CD4-positive, alpha-beta memory T cell (primary cell): ENCODE data around the gene TMCO1. TPM values are rescaled to one million over a fixed set of nuclear protein-coding genes. Genes with fewer than 3 reads are reported as not detected.

Experiments used
- CTCF ChIA-PET: fragments of 350-600 bp; sonication (Branson Sonifier 250); formaldehyde crosslinking; loops from one replicate; lab custom pipeline; 2021; ENCODE audit warnings: inconsistent platforms; ENCODE audit not compliant: partially characterized antibody; lab: Charles Lee
- POLR2A ChIA-PET: fragments of 350-600 bp; sonication (Branson Sonifier 250); formaldehyde crosslinking; loops from one replicate; lab custom pipeline; 2021; ENCODE audit not compliant: partially characterized antibody; lab: Charles Lee
- DNase-seq, 5 donors: peaks; one replicate each; pipeline versions ENCODE4 v3.0.0 to v3.0.0-alpha.2; 2020 to 2022; ENCODE audit warnings: mixed read lengths in 1 of 5
- H3K27ac ChIP-seq: one replicate; pipeline ENCODE4 v1.7.0; 2013; ENCODE audit warnings: low read depth, low read length
- H3K27me3 ChIP-seq: 2 replicates; pipeline ENCODE4 v1.7.0; 2013; ENCODE audit warnings: mild to moderate bottlenecking, low read length, moderate library complexity; ENCODE audit not compliant: insufficient read depth
- H3K36me3 ChIP-seq: 2 replicates; pipeline ENCODE4 v1.7.0; 2013; ENCODE audit warnings: mild to moderate bottlenecking, low read length, moderate library complexity; ENCODE audit not compliant: insufficient read depth
- H3K4me1 ChIP-seq: 2 replicates; pipeline ENCODE4 v1.7.0; 2013; ENCODE audit warnings: mild to moderate bottlenecking, low read length, moderate library complexity; ENCODE audit not compliant: insufficient read depth
- H3K4me3 ChIP-seq, 2 donors: one replicate each; pipeline ENCODE4 v1.7.0; 2013; ENCODE audit warnings: low read length in 2 of 2, mild to moderate bottlenecking in 1 of 2
- H3K9me3 ChIP-seq, 2 donors: one replicate each; pipeline ENCODE4 v1.7.0; 2013; ENCODE audit warnings: low read length in 2 of 2, control low read depth in 1 of 2; ENCODE audit not compliant: control insufficient read depth in 1 of 2
- H3K27ac Mint-ChIP-seq, 7 donors: one replicate each; pipeline ENCODE4 v1.8.0; 2020 to 2021; ENCODE audit warnings: mixed read lengths in 7 of 7, mild to moderate bottlenecking in 6 of 7, inconsistent platforms in 3 of 7, moderate library complexity in 3 of 7
- H3K27me3 Mint-ChIP-seq, 2 donors: one replicate each; pipeline ENCODE4 v1.8.0; 2020 to 2021; ENCODE audit warnings: mixed read lengths in 2 of 2
- H3K36me3 Mint-ChIP-seq, 2 donors: one replicate each; pipeline ENCODE4 v1.8.0; 2020 to 2021; ENCODE audit warnings: mixed read lengths in 2 of 2, inconsistent platforms in 1 of 2, mild to moderate bottlenecking in 1 of 2
- H3K4me1 Mint-ChIP-seq, 4 donors: one replicate each; pipeline ENCODE4 v1.8.0; 2020 to 2021; ENCODE audit warnings: mixed read lengths in 4 of 4, mild to moderate bottlenecking in 1 of 4
- H3K4me3 Mint-ChIP-seq, 8 donors: one replicate each; pipeline ENCODE4 v1.8.0; 2020 to 2021; ENCODE audit warnings: mixed read lengths in 8 of 8, mild to moderate bottlenecking in 7 of 8, moderate library complexity in 6 of 8, inconsistent platforms in 3 of 8
- H3K9me3 Mint-ChIP-seq, 8 donors: one replicate each; pipeline ENCODE4 v1.8.0; 2020 to 2021; ENCODE audit warnings: mixed read lengths in 8 of 8, mild to moderate bottlenecking in 5 of 8, inconsistent platforms in 3 of 8, moderate library complexity in 1 of 8
- intact Hi-C: fragments of 100-400 bp; cut with micrococcal nuclease; formaldehyde crosslinking; loops from one replicate; pipeline ENCODE4 v1.15.1; 2023
- polyA plus RNA-seq, 2 donors: library from polyadenylated mRNA; unstranded; fragments of 300-500 nt; fragmentation: Illumina TruSeq; gene quantifications; one replicate each; pipeline ENCODE4 v1.2.3, GENCODE V29; 2021
- total RNA-seq, 2 experiments: library from RNA; stranded (reverse); gene quantifications; one replicate each; pipeline ENCODE4 v1.2.3, GENCODE V29; 2021

The TMCO1 gene
- total and polyA plus RNA-seq, 4 experiments from 2014 or later: 63.7 to 147 (median 102) TPM

- no peaks in the 10 kb centered on the region for H3K27me3 Mint-ChIP-seq
- H3K36me3 Mint-ChIP-seq: peaks cover 69 to 73% of the 10 kb centered on the region in 2 donors
- peaks cover 15 to 41% (median 29%) of the 10 kb centered on the region in 4 donors for H3K4me1 Mint-ChIP-seq
- ChIA-PET POLR2A (interaction anchor here (0.6 kb wide), 1 partner anchor 19 kb away, joined by 3 read pairs; the partner anchor contains the start of gene ALDH9A1), CTCF (interaction anchor here (1.2 kb wide), 1 partner anchor 313 kb away, joined by 4 read pairs; no protein-coding TSS in a partner anchor)
- Histone ChIP-seq H3K27me3 (no peaks in the 10 kb centered on the region), H3K4me1 (peaks cover 13% of the 10 kb centered on the region), H3K9me3 (no peaks in the 10 kb centered on the region), H3K36me3 (peaks cover 44% of the 10 kb centered on the region), H3K27ac (no peak overlapping the region), H3K4me3 (no peak overlapping the region)
- peak overlapping the region in 6 of 7 donors; percentile 4 to 89 (median 69) for H3K27ac Mint-ChIP-seq
- DNase-seq: no peak
- H3K9me3 Mint-ChIP-seq: peaks cover 0 to 3% (median 0%) of the 10 kb centered on the region in 8 donors
- peak overlapping the region in 1 of 8 donors; percentile 55 for H3K4me3 Mint-ChIP-seq
- intact Hi-C loops: no loop called here
Observed at GRCh38 chr1:165679282-165680036, 89.2 kb downstream of the TMCO1 start.

GRCh38 chr1:165678509-165678908 lies 90.2 kb downstream of the TMCO1 start:
- CTCF ChIA-PET: interaction anchor here (0.8 to 1.2 kb wide), 2 partner anchors 20 to 312 kb away, joined by 3 to 4 read pairs; no protein-coding TSS in a partner anchor
- peaks cover 69 to 71% of the 10 kb centered on the region in 2 donors for H3K36me3 Mint-ChIP-seq

More at GRCh38 chr1:165678509-165678908, 90.2 kb downstream of the TMCO1 start:
- Histone ChIP-seq H3K36me3 (peaks cover 44% of the 10 kb centered on the region), H3K4me3 (no peak overlapping the region), H3K4me1 (peaks cover 13% of the 10 kb centered on the region), H3K9me3 (no peaks in the 10 kb centered on the region), H3K27ac (no peak overlapping the region), H3K27me3 (no peaks in the 10 kb centered on the region)
- Mint-ChIP-seq H3K9me3 (peaks cover 0 to 3% (median 0%) of the 10 kb centered on the region in 8 donors), H3K4me1 (peaks cover 12 to 35% (median 24%) of the 10 kb centered on the region in 4 donors), H3K4me3 (peak overlapping the region in 2 of 8 donors; percentile 3 to 55), H3K27me3 (no peaks in the 10 kb centered on the region), H3K27ac (peak overlapping the region; percentile 11 to 89 (median 75))
- DNase-seq: peak in 4 of 5 donors; percentile 24 to 42 (median 32)
- intact Hi-C loops: no loop called here
- POLR2A ChIA-PET: interaction anchor here (0.5 to 0.6 kb wide), 2 partner anchors 19 to 97 kb away, joined by 3 read pairs; partner anchors contain the start of gene ALDH9A1

Other genes with a start within 250 kb of the TMCO1 start
- not detected for gene LRRC52, start 224.9 kb downstream of the TMCO1 start, total RNA-seq
- gene LRRC52, start 224.9 kb downstream of the TMCO1 start, polyA plus RNA-seq: not detected
- gene MGST3, start 137.6 kb downstream of the TMCO1 start, total RNA-seq: 10 to 100 TPM; 67.6 to 74.0 TPM
- gene MGST3, start 137.6 kb downstream of the TMCO1 start, polyA plus RNA-seq: 100 to 1,000 TPM; 171 to 176 TPM
- 10 to 100 TPM; 45.2 to 47.1 TPM for gene ALDH9A1, start 70.3 kb downstream of the TMCO1 start, total RNA-seq
- 100 to 1,000 TPM in 1 of 2 donors, 10 to 100 TPM in 1; 94.8 to 106 TPM for gene ALDH9A1, start 70.3 kb downstream of the TMCO1 start, polyA plus RNA-seq
- 1 to 10 TPM; 2.1 to 2.7 TPM for gene UCK2, start 58.7 kb upstream of the TMCO1 start, total RNA-seq
- gene UCK2, start 58.7 kb upstream of the TMCO1 start, polyA plus RNA-seq: 1 to 10 TPM; 5.4 to 5.6 TPM